ENCODE results near the gene BABAM2.
"Not testable (repeated sequence)": the region's sequence is repeated elsewhere in the genome, so short reads cannot be mapped to it uniquely, and the experiment has no call there.

BABAM2 gene

DNA sequence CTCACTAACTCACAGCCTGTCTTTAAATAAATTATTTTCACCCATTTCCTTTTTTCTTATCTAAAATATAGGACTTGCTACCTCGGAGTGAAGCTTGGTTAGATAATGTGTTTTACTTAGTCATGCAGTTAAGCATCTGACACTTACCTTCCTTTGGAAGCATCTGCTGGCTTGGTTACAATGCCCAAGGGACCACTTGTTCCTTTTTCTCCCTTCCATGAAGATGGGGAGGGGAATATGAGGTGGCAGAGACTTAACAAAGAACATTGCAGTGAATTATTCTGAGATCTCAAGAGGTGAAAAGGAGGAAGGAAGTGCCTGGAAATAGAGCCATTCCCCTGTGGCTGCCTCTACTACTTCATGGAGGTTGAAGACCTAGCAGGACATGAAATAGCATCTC, 356.8 kb downstream of the BABAM2 start:
- no peak overlapping the region for H3K4me3 ChIP-seq (ENCODE audit: low read depth, low read length)
- no peak for DNase-seq (ENCODE audit: low read depth)
- TF ChIP-seq, protein P1, sequence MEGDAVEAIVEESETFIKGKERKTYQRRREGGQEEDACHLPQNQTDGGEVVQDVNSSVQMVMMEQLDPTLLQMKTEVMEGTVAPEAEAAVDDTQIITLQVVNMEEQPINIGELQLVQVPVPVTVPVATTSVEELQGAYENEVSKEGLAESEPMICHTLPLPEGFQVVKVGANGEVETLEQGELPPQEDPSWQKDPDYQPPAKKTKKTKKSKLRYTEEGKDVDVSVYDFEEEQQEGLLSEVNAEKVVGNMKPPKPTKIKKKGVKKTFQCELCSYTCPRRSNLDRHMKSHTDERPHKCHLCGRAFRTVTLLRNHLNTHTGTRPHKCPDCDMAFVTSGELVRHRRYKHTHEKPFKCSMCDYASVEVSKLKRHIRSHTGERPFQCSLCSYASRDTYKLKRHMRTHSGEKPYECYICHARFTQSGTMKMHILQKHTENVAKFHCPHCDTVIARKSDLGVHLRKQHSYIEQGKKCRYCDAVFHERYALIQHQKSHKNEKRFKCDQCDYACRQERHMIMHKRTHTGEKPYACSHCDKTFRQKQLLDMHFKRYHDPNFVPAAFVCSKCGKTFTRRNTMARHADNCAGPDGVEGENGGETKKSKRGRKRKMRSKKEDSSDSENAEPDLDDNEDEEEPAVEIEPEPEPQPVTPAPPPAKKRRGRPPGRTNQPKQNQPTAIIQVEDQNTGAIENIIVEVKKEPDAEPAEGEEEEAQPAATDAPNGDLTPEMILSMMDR (IDR thresholded peaks at IDR 0.05; ENCODE audit: low read depth, low read length, missing control alignments) = no peak

DNA sequence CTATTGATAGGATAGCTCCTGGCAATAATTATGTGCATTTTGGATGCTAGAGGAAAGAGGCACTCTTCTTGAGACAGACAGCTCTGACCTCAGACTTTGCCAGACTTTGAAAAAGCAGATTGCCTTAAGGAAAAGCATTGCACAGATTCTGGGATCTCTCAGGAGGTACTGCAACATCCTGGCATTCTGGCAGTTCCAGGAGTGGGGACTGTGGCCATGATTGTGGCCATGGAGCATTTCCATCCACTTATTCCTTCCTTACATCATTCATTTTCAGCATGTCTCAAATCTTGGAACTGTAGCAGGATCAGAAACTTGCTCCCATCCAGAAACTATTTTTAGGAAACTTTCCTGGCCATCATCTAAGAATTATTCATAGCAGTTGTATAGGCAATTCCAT, 357.2 kb downstream of the BABAM2 start:
- H3K4me3 ChIP-seq (ENCODE audit: low read depth, low read length) = no peak overlapping the region
- DNase-seq (ENCODE audit: low read depth) = no peak
- TF ChIP-seq, protein P1 (IDR thresholded peaks at IDR 0.05; ENCODE audit: low read depth, low read length, missing control alignments) = no peak

DNA sequence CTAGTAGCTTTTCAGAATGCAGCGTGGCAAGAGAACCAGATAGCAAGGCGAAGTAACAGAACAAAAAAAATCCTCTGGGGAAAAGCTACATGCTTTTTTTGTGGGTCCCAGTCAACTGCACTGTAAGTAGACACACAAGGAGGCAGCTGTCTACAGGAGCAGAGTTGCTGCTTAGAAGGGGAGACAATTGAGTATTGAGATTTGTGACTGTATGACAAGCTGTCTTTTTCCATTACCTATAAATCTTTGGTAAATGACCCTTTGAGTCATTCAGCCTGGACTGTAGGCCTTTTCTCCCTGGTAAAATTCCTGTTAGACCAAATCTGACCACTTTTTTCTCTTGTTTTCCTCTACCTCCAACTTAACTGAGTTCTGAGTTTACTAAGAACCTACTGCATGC, 358.0 kb downstream of the BABAM2 start:
- no peak overlapping the region for H3K4me3 ChIP-seq (ENCODE audit: low read depth, low read length)
- TF ChIP-seq, protein P1 (IDR thresholded peaks at IDR 0.05; ENCODE audit: low read depth, low read length, missing control alignments) = no peak
- no peak for DNase-seq (ENCODE audit: low read depth)

DNA sequence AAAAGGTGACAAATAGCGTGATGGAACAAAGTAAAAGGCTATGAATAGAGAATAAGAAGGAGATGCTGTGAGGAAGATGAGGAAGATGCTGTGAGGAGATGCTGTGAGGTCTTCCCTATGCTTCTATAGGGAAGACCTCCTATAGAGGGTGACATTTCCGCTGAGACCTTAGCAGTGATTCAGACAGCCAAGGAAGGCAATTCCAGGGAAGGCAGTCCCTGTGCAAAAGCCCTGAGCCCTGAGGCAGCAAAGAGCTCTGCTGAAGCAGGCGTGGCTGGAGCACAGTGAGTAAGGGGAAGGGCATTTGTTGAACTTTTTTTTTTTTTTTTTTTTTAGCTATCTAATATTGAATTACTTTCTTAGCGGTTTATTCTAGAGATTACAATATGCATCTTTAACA, 359.5 kb downstream of the BABAM2 start:
- no peak overlapping the region for H3K4me3 ChIP-seq (ENCODE audit: low read depth, low read length)
- TF ChIP-seq, protein P1 (IDR thresholded peaks at IDR 0.05; ENCODE audit: low read depth, low read length, missing control alignments) = no peak
- DNase-seq (ENCODE audit: low read depth) = no peak

DNA sequence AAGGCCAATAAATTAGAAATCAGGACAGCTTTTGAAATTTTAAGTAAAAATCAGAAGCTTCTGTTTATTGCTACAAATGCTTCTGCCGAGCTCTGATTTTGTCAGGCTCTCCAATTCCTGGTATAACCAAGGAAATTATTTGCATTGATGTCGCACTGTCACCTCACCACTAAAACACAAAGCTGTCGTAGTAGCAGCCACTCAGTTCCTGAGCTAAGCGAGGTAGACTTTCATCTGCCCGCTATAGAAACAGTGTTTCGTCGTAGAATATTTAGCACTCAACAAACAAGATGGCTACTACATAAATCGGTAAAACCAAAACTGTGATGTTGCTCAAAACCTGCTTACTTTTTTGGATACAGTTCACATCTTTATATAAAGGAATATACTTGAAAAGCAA, 360.8 kb downstream of the BABAM2 start:
- DNase-seq (ENCODE audit: low read depth) = no peak
- no peak overlapping the region for H3K4me3 ChIP-seq (ENCODE audit: low read depth, low read length)
- TF ChIP-seq, protein P1 (IDR thresholded peaks at IDR 0.05; ENCODE audit: low read depth, low read length, missing control alignments) = no peak

DNA sequence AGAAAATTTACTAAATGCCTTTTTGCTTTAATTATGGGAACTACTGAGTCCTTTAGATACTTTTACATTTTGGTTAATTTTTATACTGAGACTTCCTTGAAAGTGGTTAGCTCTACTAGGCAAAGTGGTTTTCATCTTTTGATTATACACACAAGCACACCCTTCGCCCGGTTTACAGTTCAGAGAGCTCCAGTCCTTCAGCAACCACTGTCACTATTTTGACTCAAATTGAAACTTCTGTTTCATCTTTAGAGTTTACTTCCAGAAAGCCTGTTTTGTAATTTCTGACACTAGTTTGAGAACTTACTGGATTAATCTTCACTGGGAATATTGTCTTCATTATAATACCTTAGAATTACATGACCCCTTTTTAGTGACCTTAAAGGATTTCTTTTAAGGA, 361.8 kb downstream of the BABAM2 start:
- DNase-seq (ENCODE audit: low read depth) = peak; percentile 44
- TF ChIP-seq, protein P1 (IDR thresholded peaks at IDR 0.05; ENCODE audit: low read depth, low read length, missing control alignments) = no peak
- no peak overlapping the region for H3K4me3 ChIP-seq (ENCODE audit: low read depth, low read length)

DNA sequence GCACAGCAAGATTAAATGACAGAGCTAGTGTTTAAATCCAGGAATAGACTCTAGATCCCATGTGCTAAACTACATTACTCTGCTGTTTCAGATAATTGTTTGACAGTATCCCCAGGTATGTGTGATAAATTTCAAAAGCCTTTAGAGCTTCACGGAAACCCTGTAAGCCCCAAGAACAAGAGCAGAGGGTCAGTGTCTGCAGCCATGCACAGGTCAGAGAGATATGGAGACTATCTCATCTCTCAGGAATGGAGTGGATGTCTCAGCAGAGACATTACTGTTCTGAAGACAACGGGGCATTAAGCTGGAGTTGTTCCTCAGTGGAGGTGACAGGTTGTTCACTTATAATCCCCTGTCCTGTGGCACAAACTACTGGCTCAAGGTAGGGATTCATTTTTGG, 363.0 kb downstream of the BABAM2 start:
- TF ChIP-seq, protein P1 (IDR thresholded peaks at IDR 0.05; ENCODE audit: low read depth, low read length, missing control alignments) = no peak
- no peak overlapping the region for H3K4me3 ChIP-seq (ENCODE audit: low read depth, low read length)
- DNase-seq (ENCODE audit: low read depth) = no peak

DNA sequence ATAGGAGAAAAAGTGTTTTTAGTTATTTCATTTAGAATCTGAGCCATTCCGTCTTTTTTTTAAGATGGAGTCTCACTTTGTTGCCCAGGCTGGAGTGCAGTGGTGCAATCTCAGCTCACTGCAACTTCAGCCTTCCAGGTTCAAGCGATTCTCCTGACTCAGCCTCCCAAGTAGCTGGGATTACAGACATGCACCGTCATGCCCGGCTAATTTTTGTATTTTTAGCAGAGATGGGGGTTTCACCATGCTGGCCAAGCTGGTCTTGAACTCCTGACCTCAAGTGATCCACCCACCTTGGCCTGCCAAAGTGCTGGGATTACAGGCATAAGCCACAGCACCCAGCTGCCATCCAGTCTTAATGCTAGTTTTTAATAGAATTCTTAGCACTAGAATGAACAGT, 364.7 kb downstream of the BABAM2 start:
- DNase-seq (ENCODE audit: low read depth); H3K4me3 ChIP-seq (ENCODE audit: low read depth, low read length): not testable (repeated sequence)
